Non-pigmented ciliary epithelial cell (primary cell): ENCODE data around the gene RPS6KA2.
A peak's percentile ranks its signal among the peaks of the same experiment; 100 is the strongest.
"Not testable (repeated sequence)": the region's sequence is repeated elsewhere in the genome, so short reads cannot be mapped to it uniquely, and the experiment has no call there.

Source experiments
- DNase-seq: peaks from one replicate; pipeline ENCODE4 v3.0.0-alpha.2; 2010; ENCODE audit warnings: low read depth

RPS6KA2 gene

DNA sequence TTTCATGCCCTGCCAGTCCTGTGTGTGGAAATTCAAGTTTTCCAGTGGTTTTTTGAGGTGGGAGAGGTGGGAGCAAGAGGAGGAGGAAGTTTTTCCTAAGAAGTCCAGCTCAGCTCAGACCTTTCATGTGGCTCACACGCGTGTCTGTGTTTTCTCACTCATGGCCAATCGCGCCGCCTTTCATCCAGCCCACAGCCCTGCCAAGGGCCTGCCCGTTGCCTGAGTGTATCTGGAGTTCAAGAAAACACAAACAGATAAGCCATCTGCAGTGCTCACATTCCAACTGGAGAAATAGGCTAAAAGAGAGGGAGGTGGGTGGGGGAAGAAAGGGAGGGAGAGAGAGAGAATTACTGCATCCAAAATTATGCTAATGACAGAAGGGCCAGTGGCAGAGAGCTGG, 231.7 kb downstream of the RPS6KA2 start:
- no peak for DNase-seq

GRCh38 chr6:166394036-166394892, 232.8 kb downstream of the RPS6KA2 start:
- DNase-seq, result no peak

- DNase-seq, result no peak
Measured at GRCh38 chr6:166393535-166393823, 233.6 kb downstream of the RPS6KA2 start.

- DNase-seq, result not testable (repeated sequence)
Measured at GRCh38 chr6:166392755-166393534, 234.1 kb downstream of the RPS6KA2 start.

DNA sequence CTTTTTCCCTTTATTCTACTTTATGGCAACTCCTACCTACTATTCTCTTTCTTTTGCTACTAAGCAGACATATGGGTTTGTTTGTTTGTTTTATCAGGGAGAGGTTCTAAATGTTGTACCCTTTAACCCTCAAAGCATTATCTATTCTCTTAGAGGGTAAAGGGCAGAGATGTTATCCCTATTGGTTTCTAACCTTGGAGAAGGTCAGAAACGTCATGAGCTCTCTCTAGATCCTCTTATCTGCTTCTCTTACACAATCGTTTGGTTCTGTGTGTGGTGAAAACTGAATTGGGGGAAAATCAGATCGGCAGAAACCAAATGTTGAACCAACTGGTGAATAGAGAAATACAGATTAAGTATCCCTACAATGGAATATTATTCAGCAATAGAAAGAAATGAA, 237.9 kb downstream of the RPS6KA2 start:
- DNase-seq, result no peak

DNA sequence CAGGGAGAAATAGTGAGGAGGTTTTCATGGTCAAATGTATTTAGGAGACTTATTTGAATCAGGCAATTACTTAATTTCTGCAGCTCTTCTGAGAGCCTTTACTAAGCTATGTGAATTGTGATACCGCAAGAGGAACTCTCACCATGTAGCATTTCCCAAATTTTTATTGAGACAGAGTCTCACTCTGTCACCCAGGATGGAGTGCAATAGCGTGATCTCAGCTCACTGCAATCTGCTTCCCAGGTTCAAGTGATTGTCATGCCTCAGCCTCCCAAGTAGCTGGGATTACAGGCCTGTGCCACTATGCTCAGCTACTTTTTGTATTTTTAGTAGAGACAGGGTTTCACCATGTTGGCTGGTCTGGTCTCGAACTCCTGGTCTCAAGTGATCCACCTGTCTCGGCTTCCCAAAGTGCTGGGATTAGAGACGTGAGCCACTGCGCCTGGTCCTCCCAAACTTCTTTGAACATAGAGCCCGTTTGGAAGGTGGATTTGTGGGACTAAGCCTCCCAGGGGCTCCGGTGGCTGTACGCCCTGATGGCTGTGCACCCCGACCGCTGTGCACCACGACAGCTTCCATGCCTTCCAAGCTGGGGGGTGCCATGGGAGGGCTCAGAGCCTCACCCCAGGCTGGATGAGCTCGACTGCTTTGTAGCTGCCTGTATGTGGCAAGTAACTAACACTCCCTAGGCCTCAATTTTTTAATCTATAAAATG, 238.6 kb downstream of the RPS6KA2 start:
- DNase-seq, result no peak

- no peak for DNase-seq
Measured at GRCh38 chr6:166387642-166388289, 239.3 kb downstream of the RPS6KA2 start.

GRCh38 chr6:166387098-166387497, 240.0 kb downstream of the RPS6KA2 start:
- DNase-seq, result not testable (repeated sequence)

- no peak for DNase-seq
Measured at GRCh38 chr6:166386111-166386510, 240.9 kb downstream of the RPS6KA2 start.

GRCh38 chr6:166383802-166384363, 243.2 kb downstream of the RPS6KA2 start:
- DNase-seq, result not testable (repeated sequence)

DNA sequence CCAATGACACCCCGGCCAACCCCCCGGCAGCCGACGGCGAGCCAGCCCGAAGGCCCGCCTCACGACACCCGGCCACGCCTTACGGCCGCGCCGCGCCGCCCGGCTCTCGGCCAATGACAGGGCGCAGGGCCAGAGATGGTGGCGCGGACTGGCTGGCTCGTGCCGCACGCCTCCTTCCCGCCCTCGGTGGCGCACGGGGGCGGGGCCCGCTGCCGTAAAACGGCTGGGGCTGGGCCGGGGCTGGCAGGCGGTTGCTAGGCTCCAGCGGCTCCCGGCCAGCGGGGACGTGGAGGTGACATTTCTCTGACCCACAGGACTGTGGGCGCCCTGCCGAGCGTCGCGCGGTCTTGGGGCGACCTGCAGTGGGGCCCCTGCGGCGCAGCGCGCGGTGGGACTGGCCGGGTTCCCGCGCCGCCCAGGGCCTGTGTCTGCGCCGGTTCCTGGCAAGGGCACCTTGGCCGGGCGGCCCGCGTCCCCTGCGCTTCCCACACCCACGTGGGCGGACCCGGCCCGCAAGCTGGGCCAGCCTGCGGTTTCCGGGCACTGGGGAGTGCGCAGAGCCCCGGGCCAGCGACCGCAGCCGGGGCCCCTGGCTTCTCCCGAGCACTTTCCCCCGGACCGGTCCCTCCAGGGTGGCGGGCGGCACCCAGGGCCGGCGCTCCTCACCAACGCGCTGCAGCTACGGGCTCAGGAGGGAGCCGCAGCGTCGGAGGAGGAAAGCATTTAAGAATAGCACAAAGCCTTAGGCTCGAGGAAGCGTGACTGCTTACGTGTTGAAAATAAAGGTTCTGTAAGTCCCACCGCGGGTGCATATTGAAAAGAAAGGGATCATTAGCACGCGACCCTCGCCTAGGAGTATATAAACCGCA, 243.9 kb downstream of the RPS6KA2 start, which contains the start of gene MPC1:
Gene MPC1 (minus strand): TSS at position 8 of the 869 bp plus-strand sequence. CDS start 64 bp downstream, outside the sequence.
- peak; percentile 64 for DNase-seq

DNA sequence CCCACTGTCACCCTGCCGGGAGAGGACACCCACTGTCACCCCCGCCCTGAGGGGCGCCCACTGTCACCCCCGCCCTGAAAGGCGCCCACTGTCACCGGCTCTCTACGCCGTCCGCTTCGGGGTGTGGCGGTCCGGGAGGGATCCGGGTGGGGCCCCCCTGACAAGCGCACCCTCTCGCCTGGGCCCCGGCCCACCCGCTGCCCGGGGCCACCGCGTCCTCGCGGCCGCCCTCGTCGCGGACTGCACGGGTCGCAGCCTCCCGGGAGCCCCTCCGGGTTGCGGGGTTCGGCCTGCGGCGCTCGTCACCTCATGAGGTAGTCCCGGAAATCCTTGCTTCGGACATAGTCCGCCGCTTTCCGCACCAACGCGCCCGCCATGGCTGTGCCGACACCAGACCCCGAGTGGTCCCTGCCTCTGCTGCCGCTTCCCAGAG, 244.5 kb downstream of the RPS6KA2 start:
- no peak for DNase-seq

- no peak for DNase-seq
Measured at GRCh38 chr6:166381733-166382499, 245.1 kb downstream of the RPS6KA2 start.

DNA sequence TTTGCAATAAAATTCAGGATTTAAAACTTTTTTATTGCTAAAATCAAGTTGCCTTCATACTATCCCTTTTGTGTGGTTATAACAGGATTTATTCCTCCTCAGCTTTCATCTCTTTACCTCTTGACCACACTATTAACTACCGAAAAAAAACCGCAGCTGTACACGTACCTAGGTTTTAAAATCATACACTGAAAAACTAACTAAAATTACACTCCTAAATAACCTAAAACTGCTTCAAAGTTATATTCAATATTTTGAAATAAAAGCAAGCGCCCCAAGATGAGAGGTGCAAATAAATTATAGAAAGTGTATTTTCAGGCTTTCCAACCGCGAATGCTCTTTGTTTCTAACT, 245.7 kb downstream of the RPS6KA2 start:
- no peak for DNase-seq

DNA sequence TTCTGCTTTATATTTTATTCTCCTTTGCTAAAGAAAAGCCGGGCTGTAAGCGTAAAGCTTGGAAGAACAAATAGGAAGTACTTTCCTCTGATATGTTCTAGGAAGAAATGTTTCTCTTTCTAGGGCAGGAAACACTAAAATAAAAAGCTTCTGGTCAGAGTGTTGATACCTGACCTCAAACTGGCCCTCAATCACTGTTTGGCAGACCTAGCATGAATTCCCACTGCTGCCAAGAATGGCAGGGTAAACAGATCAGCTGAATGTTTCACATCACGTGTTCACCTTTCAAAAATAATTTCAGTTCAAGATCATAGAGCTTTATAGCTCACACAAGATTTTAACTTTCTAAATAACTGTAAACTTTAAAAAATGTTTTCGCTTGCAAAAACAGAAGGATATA, 247.3 kb downstream of the RPS6KA2 start:
- no peak for DNase-seq

DNA sequence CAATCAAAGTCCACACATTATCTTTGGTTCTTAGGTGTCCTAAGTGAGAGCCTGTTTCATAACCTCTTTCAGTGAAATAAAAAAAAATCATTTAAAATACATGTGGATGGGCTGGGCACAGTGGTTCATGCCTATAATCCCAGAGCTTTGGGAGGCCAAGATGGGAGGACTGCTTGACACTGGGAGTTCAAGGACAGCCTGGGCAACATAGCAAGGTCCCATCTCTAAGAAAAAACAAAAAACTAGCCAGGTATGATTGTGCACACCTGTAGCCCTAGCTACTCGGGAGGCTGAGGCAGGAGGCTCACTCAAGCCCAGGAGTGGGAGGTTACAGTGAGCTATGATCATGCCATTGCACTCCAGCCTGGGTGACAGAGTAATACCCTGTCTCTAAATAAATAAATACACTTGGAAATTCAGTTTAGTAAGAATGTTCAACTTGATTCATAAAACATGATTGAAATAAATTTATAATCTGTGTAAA, 247.9 kb downstream of the RPS6KA2 start:
- no peak for DNase-seq

DNA sequence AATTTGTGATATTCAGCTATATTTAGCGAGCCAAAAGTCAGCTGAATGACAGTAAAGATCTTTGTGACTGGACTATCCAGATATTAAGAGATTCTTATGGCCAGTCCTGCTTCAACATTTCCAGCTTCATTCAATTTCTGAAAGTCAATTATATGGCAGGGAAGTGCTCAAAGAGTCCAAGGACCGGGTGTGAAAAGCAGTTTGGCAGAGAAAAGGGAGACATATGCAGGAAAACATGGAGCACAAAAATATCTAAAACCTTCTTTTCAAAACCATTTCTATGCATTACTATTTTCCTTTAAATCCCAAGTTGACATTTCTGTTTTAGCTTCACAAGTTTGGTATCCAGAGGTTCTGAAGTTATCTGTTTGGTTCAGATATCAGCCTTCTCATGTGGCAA, 249.3 kb downstream of the RPS6KA2 start:
- no peak for DNase-seq

DNA sequence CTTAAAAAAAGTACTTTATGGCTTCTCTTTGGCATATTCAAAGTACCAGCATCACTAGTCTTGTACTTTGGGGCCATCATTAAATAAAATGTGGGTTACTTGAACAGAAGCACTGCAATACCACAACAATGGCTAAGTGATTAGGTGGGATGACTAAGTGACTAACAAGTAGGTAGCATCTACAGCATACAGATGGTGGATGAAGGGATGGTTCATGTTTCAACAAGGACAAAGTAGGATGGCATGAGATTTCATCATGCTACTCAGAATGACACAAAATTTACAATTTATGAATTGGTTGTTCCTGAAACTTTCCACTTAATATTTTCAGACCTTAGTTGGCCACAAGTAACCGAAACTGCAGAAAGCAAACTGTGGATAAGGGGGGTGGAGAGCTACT, 252.0 kb downstream of the RPS6KA2 start:
- DNase-seq, result no peak

DNA sequence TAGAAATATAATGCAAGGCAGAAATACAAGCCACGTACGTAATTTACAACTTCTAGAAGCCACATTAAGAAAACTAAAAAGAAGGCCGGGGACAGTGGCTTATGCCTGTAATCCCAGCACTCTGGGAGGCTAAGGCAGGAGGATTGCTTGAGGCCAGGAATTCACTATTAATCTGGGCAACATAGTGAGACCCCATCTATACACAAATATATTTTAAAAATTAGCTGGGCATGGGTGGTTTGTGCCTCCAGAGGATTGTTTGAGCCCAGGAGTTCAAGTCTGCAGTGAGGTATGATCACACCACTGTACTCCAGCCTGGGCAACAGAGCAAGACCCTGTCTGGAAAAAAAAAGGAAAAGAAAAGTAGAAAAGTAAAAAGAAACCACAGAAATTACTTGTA, 256.6 kb downstream of the RPS6KA2 start:
- no peak for DNase-seq

GRCh38 chr6:166369782-166370181, 257.3 kb downstream of the RPS6KA2 start:
- no peak for DNase-seq
